MM.1S (cell line): Measurements from ENCODE around the gene ALX3.

ENCODE experiments used
- DNase-seq: peaks from one replicate; pipeline ENCODE4 v3.0.0-alpha.2; 2015
- H2AFZ ChIP-seq: fragments of 300-600 bp; sonication (generic); 2 replicates; pipeline ENCODE4 v1.6.0; 2016; ENCODE audit warnings: antibody characterized with exemption, low read length
- H3F3A ChIP-seq: fragments of 300-600 bp; sonication (generic); 2 replicates; pipeline ENCODE4 v1.6.1; 2016; ENCODE audit warnings: mild to moderate bottlenecking, antibody characterized with exemption, low read length, moderate library complexity, mixed read lengths; ENCODE audit not compliant: insufficient read depth
- H3K27ac ChIP-seq: fragments of 300-600 bp; sonication (generic); 2 replicates; pipeline ENCODE4 v1.5.1; 2016; ENCODE audit warnings: mild to moderate bottlenecking, low read length
- H3K27me3 ChIP-seq: fragments of 300-600 bp; sonication (generic); replicated peaks from 2 replicates; pipeline ENCODE4 v1.6.0; 2016; ENCODE audit warnings: low read length; ENCODE audit not compliant: insufficient read depth
- H3K36me3 ChIP-seq: fragments of 300-600 bp; sonication (generic); replicated peaks from 2 replicates; pipeline ENCODE4 v1.6.1; 2016; ENCODE audit warnings: mild to moderate bottlenecking, low read length, mixed read lengths; ENCODE audit not compliant: insufficient read depth
- H3K4me1 ChIP-seq: fragments of 300-600 bp; sonication (generic); 2 replicates; pipeline ENCODE4 v1.6.1; 2016; ENCODE audit warnings: low read length, mixed read lengths
- H3K4me2 ChIP-seq: fragments of 300-600 bp; sonication (generic); 2 replicates; pipeline ENCODE4 v1.6.0; 2016; ENCODE audit warnings: low read depth, low read length
- H3K4me3 ChIP-seq: fragments of 300-600 bp; sonication (generic); 2 replicates; pipeline ENCODE4 v1.5.1; 2016; ENCODE audit warnings: low read length, mixed read lengths
- H3K79me2 ChIP-seq: fragments of 300-600 bp; sonication (generic); 2 replicates; pipeline ENCODE4 v1.6.1; 2016; ENCODE audit warnings: mixed run types, low read length, mixed read lengths
- H3K9ac ChIP-seq: fragments of 300-600 bp; sonication (generic); 2 replicates; pipeline ENCODE4 v1.6.1; 2016; ENCODE audit warnings: low read length, mixed read lengths
- H3K9me2 ChIP-seq: fragments of 300-600 bp; sonication (generic); replicated peaks from 2 replicates; pipeline ENCODE4 v1.6.1; 2016; ENCODE audit warnings: mild to moderate bottlenecking, low read length, mixed read lengths; ENCODE audit not compliant: insufficient read depth
- H3K9me3 ChIP-seq: fragments of 300-600 bp; sonication (generic); replicated peaks from 2 replicates; pipeline ENCODE4 v1.6.1; 2016; ENCODE audit warnings: mild to moderate bottlenecking, low read length, mixed read lengths; ENCODE audit not compliant: insufficient read depth
- H4K20me1 ChIP-seq: fragments of 300-600 bp; sonication (generic); 2 replicates; pipeline ENCODE4 v1.6.1; 2016; ENCODE audit warnings: mild to moderate bottlenecking, low read length, moderate library complexity, mixed read lengths; ENCODE audit not compliant: insufficient read depth
- EZH2 ChIP-seq: fragments of 300-600 bp; sonication (generic); optimal IDR thresholded peaks from 2 replicates; pipeline ENCODE3; 2017; ENCODE audit warnings: low read depth, mild to moderate bottlenecking, antibody characterized with exemption, low read length, mixed read lengths
- EZH2phosphoT487 ChIP-seq: fragments of 300-600 bp; sonication (generic); IDR thresholded peaks from 2 replicates; pipeline ENCODE4 v1.6.1; 2018; ENCODE audit warnings: antibody characterized with exemption, low read length
- TF ChIP-seq, protein P1 (sequence below): fragments of 300-600 bp; sonication (generic); IDR thresholded peaks from 2 replicates; pipeline ENCODE4 v1.5.1; 2016; ENCODE audit warnings: antibody characterized with exemption, low read length, mixed read lengths

The ALX3 gene

DNA sequence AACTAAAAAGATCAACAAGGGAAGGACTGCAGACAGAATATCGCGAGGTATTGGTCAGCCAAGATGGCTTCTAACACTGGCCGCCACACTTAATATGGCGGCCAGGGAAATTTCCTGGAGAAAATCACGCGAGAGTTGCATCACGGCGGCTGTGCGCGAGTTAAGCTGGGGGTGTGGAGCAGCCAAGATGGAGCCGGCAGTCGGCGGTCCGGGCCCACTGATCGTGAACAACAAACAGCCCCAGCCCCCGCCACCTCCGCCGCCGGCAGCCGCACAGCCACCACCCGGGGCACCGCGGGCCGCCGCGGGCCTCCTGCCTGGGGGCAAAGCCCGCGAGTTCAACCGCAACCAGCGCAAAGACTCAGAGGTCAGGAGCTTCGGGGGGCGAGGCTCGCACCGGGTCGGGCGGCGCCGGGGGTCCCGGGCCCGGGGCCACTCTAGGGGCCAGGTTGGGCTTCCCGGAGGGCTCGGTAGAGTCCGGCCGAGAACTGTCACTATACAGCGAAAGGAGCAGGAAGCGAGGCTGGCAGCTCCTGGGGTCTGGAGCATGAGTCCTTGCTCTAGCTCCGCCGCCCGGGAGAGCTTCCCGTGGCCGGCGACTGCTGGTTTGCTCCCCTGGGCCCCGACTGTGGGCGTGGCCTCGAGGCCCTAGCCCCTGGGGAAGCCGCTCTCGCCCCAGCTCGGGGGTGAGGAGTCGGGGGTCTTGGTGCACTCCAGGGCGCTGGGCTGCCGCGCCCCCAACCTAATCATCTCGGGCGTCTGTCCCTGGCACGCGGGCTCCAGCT, 35.8 kb downstream of the ALX3 start, which contains the start of gene STRIP1:
TSS of gene STRIP1 (plus strand) at position 174 of the 785 bp plus-strand sequence. CDS start at position 188, 14 bp downstream.
- peaks cover 18% of the 10 kb centered on the region for H3K79me2 ChIP-seq
- H4K20me1 ChIP-seq = no peaks in the 10 kb centered on the region
- peak within 1 kb of the TSS; percentile 74 for H3K4me3 ChIP-seq
- H3K4me1 ChIP-seq = 0 out of 2 replicates have a peak, but pooled peaks cover 3% of the 10 kb centered on the region
- H3K4me2 ChIP-seq = peak within 1 kb of the TSS; percentile 90
- H3K9ac ChIP-seq = peak within 1 kb of the TSS; percentile 83
- H3F3A ChIP-seq = no peaks in the 10 kb centered on the region
- DNase-seq = peak; percentile 90
- H3K36me3 ChIP-seq = no peaks in the 10 kb centered on the region
- no peaks in the 10 kb centered on the region for H3K27me3 ChIP-seq
- peak within 1 kb of the TSS; percentile 41; the same call in 1 of the 2 replicates for H3K27ac ChIP-seq
- TF ChIP-seq EZH2 = no peak
- TF ChIP-seq EZH2phosphoT487 = no peak
- TF ChIP-seq, protein P1, sequence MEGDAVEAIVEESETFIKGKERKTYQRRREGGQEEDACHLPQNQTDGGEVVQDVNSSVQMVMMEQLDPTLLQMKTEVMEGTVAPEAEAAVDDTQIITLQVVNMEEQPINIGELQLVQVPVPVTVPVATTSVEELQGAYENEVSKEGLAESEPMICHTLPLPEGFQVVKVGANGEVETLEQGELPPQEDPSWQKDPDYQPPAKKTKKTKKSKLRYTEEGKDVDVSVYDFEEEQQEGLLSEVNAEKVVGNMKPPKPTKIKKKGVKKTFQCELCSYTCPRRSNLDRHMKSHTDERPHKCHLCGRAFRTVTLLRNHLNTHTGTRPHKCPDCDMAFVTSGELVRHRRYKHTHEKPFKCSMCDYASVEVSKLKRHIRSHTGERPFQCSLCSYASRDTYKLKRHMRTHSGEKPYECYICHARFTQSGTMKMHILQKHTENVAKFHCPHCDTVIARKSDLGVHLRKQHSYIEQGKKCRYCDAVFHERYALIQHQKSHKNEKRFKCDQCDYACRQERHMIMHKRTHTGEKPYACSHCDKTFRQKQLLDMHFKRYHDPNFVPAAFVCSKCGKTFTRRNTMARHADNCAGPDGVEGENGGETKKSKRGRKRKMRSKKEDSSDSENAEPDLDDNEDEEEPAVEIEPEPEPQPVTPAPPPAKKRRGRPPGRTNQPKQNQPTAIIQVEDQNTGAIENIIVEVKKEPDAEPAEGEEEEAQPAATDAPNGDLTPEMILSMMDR = no peak
- H3K9me3 ChIP-seq = no peaks in the 10 kb centered on the region
- peak within 1 kb of the TSS; percentile 81 for H2AFZ ChIP-seq
- no peaks in the 10 kb centered on the region for H3K9me2 ChIP-seq

DNA sequence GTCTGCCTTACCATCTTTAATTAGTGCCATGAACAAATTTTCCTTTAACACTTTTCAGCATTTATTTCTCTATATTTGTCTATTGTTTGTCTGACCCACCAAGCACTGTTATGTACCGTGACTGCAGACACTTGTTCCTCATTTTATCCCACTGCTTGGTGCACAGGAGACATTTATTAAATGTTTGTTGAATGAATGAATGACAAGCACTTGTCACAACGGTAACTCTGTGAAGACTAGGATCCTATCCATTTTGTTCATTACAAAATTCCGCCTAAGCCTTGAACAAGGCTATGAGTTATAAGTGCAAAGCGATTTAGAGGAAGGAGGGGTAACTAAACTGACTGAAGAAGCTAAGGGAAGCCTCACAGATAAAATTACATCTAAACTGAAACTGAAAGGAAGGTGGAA, 36.4 kb downstream of the ALX3 start:
- H4K20me1 ChIP-seq = no peaks in the 10 kb centered on the region
- H3K4me2 ChIP-seq = peak overlapping the region; percentile 90
- TF ChIP-seq EZH2 (no peak), EZH2phosphoT487 (no peak)
- TF ChIP-seq, protein P1 = no peak
- peak overlapping the region; percentile 81 for H2AFZ ChIP-seq
- 0 out of 2 replicates have a peak, but pooled peaks cover 3% of the 10 kb centered on the region for H3K4me1 ChIP-seq
- H3K9me3 ChIP-seq = no peaks in the 10 kb centered on the region
- peak overlapping the region; percentile 41; the same call in 1 of the 2 replicates for H3K27ac ChIP-seq
- no peaks in the 10 kb centered on the region for H3F3A ChIP-seq
- H3K4me3 ChIP-seq = peak overlapping the region; percentile 74
- no peaks in the 10 kb centered on the region for H3K36me3 ChIP-seq
- no peak for DNase-seq
- H3K9ac ChIP-seq = peak overlapping the region; percentile 38
- peaks cover 18% of the 10 kb centered on the region for H3K79me2 ChIP-seq
- H3K27me3 ChIP-seq = no peaks in the 10 kb centered on the region
- no peaks in the 10 kb centered on the region for H3K9me2 ChIP-seq

DNA sequence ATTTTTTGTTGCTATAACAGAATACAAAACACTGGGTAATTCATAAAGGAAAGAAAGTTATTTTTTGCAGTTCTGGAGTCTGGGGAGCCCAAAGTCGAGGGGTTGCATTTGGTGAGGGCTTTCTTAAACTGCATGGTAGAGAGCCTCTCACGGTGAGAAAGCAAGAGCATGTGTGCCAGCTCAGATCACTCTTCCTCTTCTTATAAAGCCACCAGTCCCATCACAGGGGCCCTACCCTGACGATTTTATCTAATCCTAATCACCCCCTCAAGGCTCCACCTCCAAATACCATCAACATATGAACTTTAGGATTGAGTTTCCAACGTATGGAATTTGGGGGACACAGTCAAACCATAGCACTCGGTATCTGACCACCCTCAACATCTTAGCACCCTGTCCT, 37.1 kb downstream of the ALX3 start:
- TF ChIP-seq EZH2phosphoT487 = no peak
- TF ChIP-seq, protein P1 = no peak
- no peak for TF ChIP-seq EZH2
- Histone ChIP-seq H3K9me3 (no peaks in the 10 kb centered on the region), H4K20me1 (no peaks in the 10 kb centered on the region), H3K9me2 (no peaks in the 10 kb centered on the region), H3K36me3 (no peaks in the 10 kb centered on the region), H3K4me3 (no peak overlapping the region), H3F3A (no peaks in the 10 kb centered on the region), H3K9ac (no peak overlapping the region), H2AFZ (no peak overlapping the region), H3K4me1 (0 out of 2 replicates have a peak, but pooled peaks cover 3% of the 10 kb centered on the region), H3K4me2 (no peak overlapping the region), H3K27ac (no peak overlapping the region), H3K27me3 (no peaks in the 10 kb centered on the region), H3K79me2 (peaks cover 18% of the 10 kb centered on the region)
- no peak for DNase-seq
